ENCODE results near the gene RNASE9.

Gene RNASE9

DNA sequence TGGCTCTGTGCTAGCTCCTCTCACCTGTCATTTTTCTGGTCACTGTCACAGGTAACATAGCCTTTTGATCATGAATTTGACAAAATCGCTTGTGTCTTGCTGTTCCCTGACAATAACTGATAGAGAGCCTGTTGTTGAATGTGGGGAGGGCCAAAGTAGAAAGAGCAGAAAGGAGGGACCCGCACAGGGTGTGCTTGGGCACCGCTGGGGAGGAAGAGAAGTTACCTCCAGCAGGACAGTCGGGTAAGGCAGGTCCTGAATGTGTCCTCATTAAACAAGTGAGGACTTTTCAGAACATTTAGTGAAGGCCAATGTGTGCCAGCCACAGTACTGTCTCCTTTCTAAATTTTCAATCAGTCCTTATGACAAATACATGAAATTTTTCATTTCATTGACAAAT lies 30.4 kb upstream of the RNASE9 start, which contains the start of gene RNASE12:
RNASE12 (minus strand) TSS at position 142 of the 400 bp plus-strand sequence. CDS start 653 bp downstream, outside the sequence.
- no peak within 1 kb of the TSS for H3K4me3 ChIP-seq (replicated peaks in 1 of 2; ENCODE audit: low read depth in 2 of 2, low read length in 2 of 2)
- TF ChIP-seq, protein P1, sequence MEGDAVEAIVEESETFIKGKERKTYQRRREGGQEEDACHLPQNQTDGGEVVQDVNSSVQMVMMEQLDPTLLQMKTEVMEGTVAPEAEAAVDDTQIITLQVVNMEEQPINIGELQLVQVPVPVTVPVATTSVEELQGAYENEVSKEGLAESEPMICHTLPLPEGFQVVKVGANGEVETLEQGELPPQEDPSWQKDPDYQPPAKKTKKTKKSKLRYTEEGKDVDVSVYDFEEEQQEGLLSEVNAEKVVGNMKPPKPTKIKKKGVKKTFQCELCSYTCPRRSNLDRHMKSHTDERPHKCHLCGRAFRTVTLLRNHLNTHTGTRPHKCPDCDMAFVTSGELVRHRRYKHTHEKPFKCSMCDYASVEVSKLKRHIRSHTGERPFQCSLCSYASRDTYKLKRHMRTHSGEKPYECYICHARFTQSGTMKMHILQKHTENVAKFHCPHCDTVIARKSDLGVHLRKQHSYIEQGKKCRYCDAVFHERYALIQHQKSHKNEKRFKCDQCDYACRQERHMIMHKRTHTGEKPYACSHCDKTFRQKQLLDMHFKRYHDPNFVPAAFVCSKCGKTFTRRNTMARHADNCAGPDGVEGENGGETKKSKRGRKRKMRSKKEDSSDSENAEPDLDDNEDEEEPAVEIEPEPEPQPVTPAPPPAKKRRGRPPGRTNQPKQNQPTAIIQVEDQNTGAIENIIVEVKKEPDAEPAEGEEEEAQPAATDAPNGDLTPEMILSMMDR (IDR thresholded peaks at IDR 0.05; ENCODE audit: low read depth, low read length) = no peak
- no peak for DNase-seq (ENCODE audit: low read depth in 2 of 2)

DNA sequence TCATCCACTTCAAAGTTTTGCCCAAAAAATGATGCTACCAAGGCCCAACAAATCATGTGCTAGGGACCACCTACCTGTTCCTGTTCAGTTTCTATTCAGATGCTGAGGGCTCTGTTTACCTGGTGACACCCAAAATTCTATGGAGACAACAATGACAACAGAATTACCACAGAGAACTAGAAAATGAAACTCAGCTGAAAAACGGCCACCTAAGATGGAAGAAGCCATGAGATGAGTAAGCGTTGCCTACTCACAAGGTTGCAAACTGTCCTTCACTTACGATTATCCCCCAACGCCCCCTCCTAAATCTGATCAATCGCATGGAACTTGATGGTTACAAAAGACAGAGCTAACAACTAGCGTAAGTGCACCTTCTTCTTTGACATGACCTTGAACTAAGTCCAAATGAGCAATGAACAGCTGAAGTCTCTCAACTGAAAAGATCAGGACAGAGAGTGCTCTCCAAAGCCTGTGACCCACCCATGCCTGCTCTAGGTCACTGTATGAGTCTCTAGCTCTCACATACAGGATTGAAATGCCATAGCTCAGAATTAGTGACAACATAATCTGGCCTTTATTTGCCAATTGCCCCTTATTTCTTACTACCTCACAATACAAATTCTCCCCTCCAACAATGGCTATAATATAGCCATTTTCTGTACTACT lies 26.8 kb upstream of the RNASE9 start, which contains the start of gene RNASE11:
RNASE11 (minus strand) TSS at position 513 of the 666 bp plus-strand sequence.
- TF ChIP-seq, protein P1 (IDR thresholded peaks at IDR 0.05; ENCODE audit: low read depth, low read length) = no peak
- H3K4me3 ChIP-seq (replicated peaks in 1 of 2; ENCODE audit: low read depth in 2 of 2, low read length in 2 of 2) = no peak within 1 kb of the TSS
- no peak for DNase-seq (ENCODE audit: low read depth in 2 of 2)

- no peak for DNase-seq (ENCODE audit: low read depth in 2 of 2)
- TF ChIP-seq, protein P1 (IDR thresholded peaks at IDR 0.05; ENCODE audit: low read depth, low read length) = no peak
- H3K4me3 ChIP-seq (replicated peaks in 1 of 2; ENCODE audit: low read depth in 2 of 2, low read length in 2 of 2) = no peak overlapping the region
These were observed 23.1 kb upstream of the RNASE9 start for GRCh38 chr14:20583908-20584307.

- TF ChIP-seq, protein P1 (IDR thresholded peaks at IDR 0.05; ENCODE audit: low read depth, low read length) = no peak
- H3K4me3 ChIP-seq (replicated peaks in 1 of 2; ENCODE audit: low read depth in 2 of 2, low read length in 2 of 2) = no peak overlapping the region
- DNase-seq (ENCODE audit: low read depth in 2 of 2) = no peak
These were observed 22.3 kb upstream of the RNASE9 start for GRCh38 chr14:20583142-20583541.

DNA sequence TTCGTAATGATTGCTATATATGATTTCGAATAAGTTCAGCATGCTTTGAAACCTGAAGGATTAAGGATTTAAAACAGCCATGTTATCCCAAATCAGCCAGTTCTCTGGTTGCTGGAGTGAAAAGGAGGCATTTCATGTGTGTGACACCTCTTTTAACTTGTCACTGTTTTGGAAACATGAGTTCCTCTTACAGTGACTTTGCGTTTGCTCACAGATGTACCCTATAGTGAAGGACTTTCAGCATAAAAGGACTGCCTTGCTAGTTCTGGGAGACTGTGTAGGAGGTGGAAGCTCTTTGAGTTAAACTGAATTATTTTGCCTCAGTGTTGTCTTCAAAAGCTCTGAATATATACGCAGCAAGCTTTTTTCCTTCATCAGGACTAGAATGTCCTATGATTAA lies 19.4 kb upstream of the RNASE9 start:
- H3K4me3 ChIP-seq (replicated peaks in 1 of 2; ENCODE audit: low read depth in 2 of 2, low read length in 2 of 2) = no peak overlapping the region
- TF ChIP-seq, protein P1 (IDR thresholded peaks at IDR 0.05; ENCODE audit: low read depth, low read length) = no peak
- DNase-seq (ENCODE audit: low read depth in 2 of 2) = no peak

DNA sequence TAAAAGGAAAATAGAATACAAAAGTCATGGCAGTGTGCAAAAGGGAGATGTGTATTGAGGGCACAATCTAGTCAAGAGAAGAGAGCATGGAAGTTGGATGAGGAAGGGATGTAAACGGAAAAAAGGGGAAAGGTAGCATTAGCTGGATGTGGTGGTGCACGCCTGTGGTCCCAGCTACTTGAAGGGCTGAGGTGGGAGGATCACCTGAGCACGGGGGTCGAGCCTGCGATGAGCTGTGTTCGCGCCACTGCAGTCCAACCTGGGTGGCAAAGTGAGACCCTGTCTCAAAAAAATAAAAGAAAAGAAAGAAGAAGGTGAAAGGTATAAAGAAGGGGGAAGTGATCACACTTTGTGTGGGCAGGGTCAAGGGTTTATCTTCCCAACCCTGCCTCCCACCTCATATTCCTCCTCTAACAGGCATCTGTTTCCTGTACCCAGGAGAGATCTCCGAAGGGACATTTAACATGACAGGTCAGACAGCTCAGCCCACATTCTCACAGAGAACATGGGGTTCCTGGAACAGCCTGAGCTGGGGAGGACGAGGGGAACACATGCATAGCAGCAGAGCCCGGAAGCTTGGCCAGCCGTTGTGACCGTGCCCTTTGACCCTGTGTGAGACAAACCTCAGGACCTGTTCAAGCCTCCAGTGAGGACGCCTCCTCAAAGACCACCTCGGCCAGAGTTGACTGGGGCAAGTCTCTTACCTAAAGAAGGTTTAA lies 18.1 kb upstream of the RNASE9 start:
- no peak for DNase-seq (ENCODE audit: low read depth in 2 of 2)
- TF ChIP-seq, protein P1 (IDR thresholded peaks at IDR 0.05; ENCODE audit: low read depth, low read length) = no peak
- no peak overlapping the region for H3K4me3 ChIP-seq (replicated peaks in 1 of 2; ENCODE audit: low read depth in 2 of 2, low read length in 2 of 2)
